Prostate gland (tissue), 2 donors: Measurements from ENCODE around the gene FNDC8. TPM values are rescaled to one million over a fixed set of nuclear protein-coding genes. Genes with fewer than 3 reads are reported as not detected.
A peak's percentile ranks its signal among the peaks of the same experiment; 100 is the strongest.
"Not testable (repeated sequence)": the region's sequence is repeated elsewhere in the genome, so short reads cannot be mapped to it uniquely, and the experiment has no call there.

Source experiments
- DNase-seq: peaks from one replicate; pipeline ENCODE4 v3.0.0-alpha.2; 2019; ENCODE audit warnings: low spot score
- H3K27ac ChIP-seq, 2 donors: fragments of 200-600 bp; sonication (generic); 2 replicates each; pipeline ENCODE4 v1.5.1; 2017 to 2019
- H3K27me3 ChIP-seq: fragments of 200-600 bp; sonication (generic); replicated peaks from 2 replicates; pipeline ENCODE4 v1.5.1; 2019; ENCODE audit not compliant: insufficient read depth
- H3K36me3 ChIP-seq, 2 donors: fragments of 200-600 bp; sonication (generic); 1 replicate in 1 of 2; 2 replicates in 1 of 2; pipeline versions ENCODE4 v1.5.1 to v1.8.1; 2017 to 2019
- H3K4me1 ChIP-seq: fragments of 200-600 bp; sonication (generic); replicated peaks from 2 replicates; pipeline ENCODE4 v1.5.1; 2019
- H3K4me3 ChIP-seq, 2 donors: fragments of 200-600 bp; sonication (generic); 2 replicates each; pipeline ENCODE4 v1.5.1; 2017 to 2019
- H3K9me3 ChIP-seq: fragments of 200-600 bp; sonication (generic); 2 replicates; pipeline ENCODE4 v1.5.1; 2017
- POLR2A ChIP-seq: fragments of 450-650 bp; IDR thresholded peaks from one replicate; pipeline ENCODE4 v1.6.1; 2016; ENCODE audit warnings: antibody characterized with exemption, mild to moderate bottlenecking
- POLR2AphosphoS5 ChIP-seq: sonication (generic); formaldehyde crosslinking; IDR thresholded peaks from one replicate; pipeline ENCODE4 v1.6.1; 2017; ENCODE audit warnings: antibody characterized with exemption
- WGBS: methylation state at CpG from one replicate; pipeline ENCODE4 v1.1.5; 2018; 5-methylcytosine and 5-hydroxymethylcytosine counted together
- intact Hi-C: fragments of 100-400 bp; cut with DNase I; formaldehyde crosslinking; loops from one replicate; pipeline ENCODE4 v1.14.2; 2022
- total RNA-seq, 2 donors: library from RNA; depleted of rRNA; stranded (reverse); fragments of >200 nt; gene quantifications; one replicate each; pipeline ENCODE4 v1.1.0, GENCODE V29; 2016
- TF ChIP-seq, protein P1 (sequence below), 4 experiments: fragments of 200-600 bp in 2 of 4; fragments of 450-650 bp in 2 of 4; sonication (generic) in 2 of 4; IDR thresholded peaks; 1 replicate in 3 of 4; 2 replicates in 1 of 4; pipeline ENCODE4 v1.5.1; 2016 to 2019; ENCODE audit warnings: antibody characterized with exemption in 4 of 4, mild to moderate bottlenecking in 2 of 4, moderate library complexity in 2 of 4

FNDC8 gene
- total RNA-seq, 2 donors from 2014 or later, result 4.6 TPM; not detected in 1

DNA sequence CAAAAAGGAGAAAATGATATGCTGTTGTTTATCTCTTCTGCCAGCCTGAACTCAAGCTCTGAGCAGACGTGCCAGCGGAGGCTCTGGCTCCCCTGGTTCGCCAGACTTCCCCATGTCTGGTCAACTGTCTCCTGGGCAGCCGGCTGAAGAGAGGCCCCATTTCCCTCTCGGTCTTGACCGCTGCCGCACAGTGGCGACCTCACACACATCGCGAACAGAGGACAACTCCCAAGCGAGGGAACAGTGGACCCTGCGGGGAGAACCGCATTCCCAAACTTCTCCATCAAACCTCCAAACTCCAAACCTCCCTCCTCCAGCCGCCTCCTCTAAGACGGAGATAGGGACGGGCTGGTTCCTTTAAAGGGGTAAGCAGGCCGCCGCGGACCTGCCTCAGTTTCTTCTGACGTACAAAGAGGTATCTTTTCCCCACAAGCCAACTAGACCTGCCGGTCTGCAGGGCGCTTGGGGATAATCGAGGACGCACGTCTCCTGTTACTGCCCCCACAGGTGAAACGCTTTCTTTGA lies 33.0 kb upstream of the FNDC8 start:
- under 1% methylated on average over 26 of the region's 26 CpGs for WGBS
- no peaks in the 10 kb centered on the region for H3K9me3 ChIP-seq
- DNase-seq, result peak; percentile 38
- H3K36me3 ChIP-seq, result no peaks in the 10 kb centered on the region
- intact Hi-C loops, result loop anchor here (2.0 kb wide), 1 partner anchor 128 kb away; the partner anchor contains the start of genes CCT6B and ZNF830
- peak overlapping the region; percentile 95 to 96 for H3K27ac ChIP-seq
- no peaks in the 10 kb centered on the region for H3K4me1 ChIP-seq
- H3K27me3 ChIP-seq, result no peaks in the 10 kb centered on the region
- H3K4me3 ChIP-seq, result peak overlapping the region; percentile 89 to 90
- TF ChIP-seq, protein P1, sequence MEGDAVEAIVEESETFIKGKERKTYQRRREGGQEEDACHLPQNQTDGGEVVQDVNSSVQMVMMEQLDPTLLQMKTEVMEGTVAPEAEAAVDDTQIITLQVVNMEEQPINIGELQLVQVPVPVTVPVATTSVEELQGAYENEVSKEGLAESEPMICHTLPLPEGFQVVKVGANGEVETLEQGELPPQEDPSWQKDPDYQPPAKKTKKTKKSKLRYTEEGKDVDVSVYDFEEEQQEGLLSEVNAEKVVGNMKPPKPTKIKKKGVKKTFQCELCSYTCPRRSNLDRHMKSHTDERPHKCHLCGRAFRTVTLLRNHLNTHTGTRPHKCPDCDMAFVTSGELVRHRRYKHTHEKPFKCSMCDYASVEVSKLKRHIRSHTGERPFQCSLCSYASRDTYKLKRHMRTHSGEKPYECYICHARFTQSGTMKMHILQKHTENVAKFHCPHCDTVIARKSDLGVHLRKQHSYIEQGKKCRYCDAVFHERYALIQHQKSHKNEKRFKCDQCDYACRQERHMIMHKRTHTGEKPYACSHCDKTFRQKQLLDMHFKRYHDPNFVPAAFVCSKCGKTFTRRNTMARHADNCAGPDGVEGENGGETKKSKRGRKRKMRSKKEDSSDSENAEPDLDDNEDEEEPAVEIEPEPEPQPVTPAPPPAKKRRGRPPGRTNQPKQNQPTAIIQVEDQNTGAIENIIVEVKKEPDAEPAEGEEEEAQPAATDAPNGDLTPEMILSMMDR (IDR thresholded peaks at IDR 0.05), result no peak
- TF ChIP-seq POLR2A (no peak), POLR2AphosphoS5 (no peak)

DNA sequence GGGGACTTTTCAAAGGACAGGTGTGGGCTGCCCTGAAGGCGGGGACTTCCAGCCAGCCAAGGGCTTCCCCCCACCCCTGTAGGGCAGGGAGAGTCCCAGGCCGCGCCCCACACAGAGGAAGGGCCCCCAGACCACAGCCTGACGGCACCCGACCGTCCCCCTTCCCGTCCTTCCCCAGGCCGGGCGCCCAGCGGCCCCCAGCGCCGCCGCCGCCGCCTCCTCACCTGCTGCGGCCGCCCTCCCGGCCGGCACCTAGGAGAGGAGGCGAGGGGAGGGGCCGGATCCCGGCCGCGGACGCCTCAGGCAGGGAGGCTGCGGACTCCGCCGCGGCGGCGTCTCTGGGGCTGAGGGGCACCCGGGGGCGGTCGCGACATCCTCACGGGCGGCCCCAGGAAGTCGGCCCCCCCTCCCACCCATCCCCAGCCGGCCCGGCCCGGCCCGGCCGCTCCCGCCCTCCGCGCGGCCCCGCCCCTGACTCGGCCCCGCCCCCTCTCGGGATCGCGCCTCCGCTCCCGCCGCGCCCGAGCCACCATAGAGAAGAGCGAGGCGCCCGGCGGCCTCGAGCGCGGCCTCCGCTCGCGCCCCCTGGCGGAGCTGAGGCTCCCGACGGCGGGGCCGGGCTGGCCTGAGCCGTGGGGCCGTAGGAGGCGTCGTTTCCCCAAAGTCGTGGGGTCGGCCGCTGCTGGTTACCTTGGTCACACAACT lies 32.4 kb upstream of the FNDC8 start:
- no peaks in the 10 kb centered on the region for H3K36me3 ChIP-seq
- under 1% methylated on average over 39 of the region's 80 CpGs for WGBS
- intact Hi-C loops, result loop anchor here (2.0 kb wide), 1 partner anchor 128 kb away; the partner anchor contains the start of genes CCT6B and ZNF830
- H3K4me3 ChIP-seq, result peak overlapping the region; percentile 89 to 90
- peak; percentile 86 for DNase-seq
- H3K27me3 ChIP-seq, result no peaks in the 10 kb centered on the region
- H3K4me1 ChIP-seq, result no peaks in the 10 kb centered on the region
- H3K9me3 ChIP-seq, result no peaks in the 10 kb centered on the region
- peak; percentile 31 for TF ChIP-seq POLR2AphosphoS5
- TF ChIP-seq, protein P1 (IDR thresholded peaks at IDR 0.05), result peak; percentile 87 to 96 (median 94)
- TF ChIP-seq POLR2A, result peak; percentile 56
- H3K27ac ChIP-seq, result peak overlapping the region; percentile 95 to 96

DNA sequence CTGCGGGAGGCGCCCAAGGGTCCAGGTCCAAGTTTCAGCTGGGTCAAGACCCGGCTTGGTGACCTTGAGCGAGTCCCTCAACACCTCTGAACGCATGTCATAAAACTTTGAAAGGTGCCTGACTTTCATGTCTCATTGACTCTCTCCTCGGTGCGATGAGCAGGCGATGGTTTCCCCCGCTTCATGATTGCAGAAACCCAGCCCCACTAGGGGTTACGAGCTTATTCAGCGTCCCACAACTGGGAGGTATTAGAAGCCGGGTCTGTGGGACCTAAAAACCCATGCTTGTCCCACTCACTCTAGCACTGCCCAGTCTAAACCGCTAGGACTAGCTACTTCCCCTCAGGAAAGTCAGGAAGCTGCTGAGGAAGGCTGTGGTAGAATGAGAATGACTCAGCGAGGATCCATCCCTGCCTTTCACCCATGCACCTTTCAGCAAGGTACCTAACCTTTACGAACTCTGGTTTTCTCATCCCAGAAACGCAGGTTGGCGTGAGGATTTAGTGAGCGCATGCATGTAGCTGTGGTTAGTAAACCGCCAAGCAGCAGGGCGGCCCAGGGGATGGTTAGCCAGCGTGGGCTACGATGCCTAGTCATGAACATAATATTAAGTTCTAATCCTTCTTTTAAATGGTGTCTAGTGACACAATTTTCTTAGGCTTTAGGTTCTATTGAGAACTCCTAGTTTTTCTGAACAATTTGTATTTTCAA lies 31.7 kb upstream of the FNDC8 start:
- DNase-seq, result no peak
- Histone ChIP-seq H3K4me3 (peak overlapping the region; percentile 89 to 90), H3K4me1 (no peaks in the 10 kb centered on the region), H3K9me3 (no peaks in the 10 kb centered on the region), H3K27ac (peak overlapping the region; percentile 49 to 95), H3K36me3 (no peaks in the 10 kb centered on the region), H3K27me3 (no peaks in the 10 kb centered on the region)
- TF ChIP-seq POLR2AphosphoS5, result no peak
- TF ChIP-seq, protein P1 (IDR thresholded peaks at IDR 0.05), result no peak
- TF ChIP-seq POLR2A, result no peak
- intact Hi-C loops, result loop anchor here (2.0 kb wide), 1 partner anchor 129 kb away; the partner anchor contains the start of genes CCT6B and ZNF830
- WGBS, result 46% methylated on average over 22 of the region's 22 CpGs

DNA sequence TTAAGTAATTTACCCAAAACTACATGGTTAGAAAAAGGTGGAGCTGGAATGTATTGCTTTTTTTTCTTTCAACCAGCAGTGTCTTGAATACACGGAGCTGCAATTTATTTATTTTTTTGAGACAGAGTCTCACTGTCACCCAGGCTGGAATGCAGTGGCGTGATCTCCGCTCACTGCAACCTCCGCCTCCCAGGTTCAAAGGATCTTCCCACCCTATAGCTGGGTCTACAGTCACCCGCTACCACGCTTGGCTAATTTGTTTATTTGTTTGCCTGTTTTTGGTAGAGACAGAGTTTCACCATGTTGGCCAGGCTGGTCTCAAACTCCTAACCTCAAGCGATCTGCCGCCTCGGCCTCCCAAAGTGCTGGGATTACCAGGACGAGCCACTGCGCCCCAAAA lies 30.7 kb upstream of the FNDC8 start:
- 86% methylated on average over 11 of the region's 11 CpGs for WGBS
- H3K27me3 ChIP-seq, H3K36me3 ChIP-seq, DNase-seq, H3K27ac ChIP-seq, H3K4me1 ChIP-seq, intact Hi-C loops, H3K4me3 ChIP-seq, H3K9me3 ChIP-seq: not testable (repeated sequence)

DNA sequence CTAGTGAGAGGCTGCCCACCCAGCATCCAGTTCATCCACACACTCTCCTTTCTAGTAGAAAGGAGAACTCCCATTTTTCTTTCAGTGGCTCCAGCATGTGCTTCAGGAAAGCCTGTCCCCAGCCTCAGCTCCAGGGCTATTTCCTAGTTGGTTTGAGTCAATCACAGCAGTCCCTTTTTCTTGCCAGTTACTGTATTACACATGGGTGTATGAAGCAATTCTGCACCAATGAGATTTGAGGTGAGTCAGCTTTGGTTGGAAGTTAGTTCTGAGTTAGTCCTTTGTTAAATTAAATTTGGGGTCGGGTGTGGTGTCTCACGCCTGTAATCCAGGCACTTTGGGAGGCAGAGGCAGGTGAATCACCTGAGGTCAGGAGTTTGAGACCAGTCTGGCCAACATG lies 26.5 kb upstream of the FNDC8 start:
- 91% methylated on average over 2 of the region's 2 CpGs for WGBS
- no peaks in the 10 kb centered on the region for H3K27me3 ChIP-seq
- DNase-seq, result no peak
- no peak overlapping the region for H3K4me3 ChIP-seq
- no peak for TF ChIP-seq POLR2A
- TF ChIP-seq, protein P1 (IDR thresholded peaks at IDR 0.05), result no peak
- TF ChIP-seq POLR2AphosphoS5, result no peak
- no peak overlapping the region for H3K27ac ChIP-seq
- intact Hi-C loops, result no loop called here
- no peaks in the 10 kb centered on the region for H3K4me1 ChIP-seq
- H3K36me3 ChIP-seq, result peaks cover 0 to 5% of the 10 kb centered on the region in 2 donors
- no peaks in the 10 kb centered on the region for H3K9me3 ChIP-seq
